ENCODE data around the gene CALY. TPM values are rescaled to one million over a fixed set of nuclear protein-coding genes. Genes with fewer than 3 reads are reported as not detected.
"Not testable (repeated sequence)": the region's sequence is repeated elsewhere in the genome, so short reads cannot be mapped to it uniquely, and the experiment has no call there.

Gene CALY
- polyA plus RNA-seq, 1 of the 3 experiments (the other 2 are of a cell fraction) = 3.3 TPM

DNA sequence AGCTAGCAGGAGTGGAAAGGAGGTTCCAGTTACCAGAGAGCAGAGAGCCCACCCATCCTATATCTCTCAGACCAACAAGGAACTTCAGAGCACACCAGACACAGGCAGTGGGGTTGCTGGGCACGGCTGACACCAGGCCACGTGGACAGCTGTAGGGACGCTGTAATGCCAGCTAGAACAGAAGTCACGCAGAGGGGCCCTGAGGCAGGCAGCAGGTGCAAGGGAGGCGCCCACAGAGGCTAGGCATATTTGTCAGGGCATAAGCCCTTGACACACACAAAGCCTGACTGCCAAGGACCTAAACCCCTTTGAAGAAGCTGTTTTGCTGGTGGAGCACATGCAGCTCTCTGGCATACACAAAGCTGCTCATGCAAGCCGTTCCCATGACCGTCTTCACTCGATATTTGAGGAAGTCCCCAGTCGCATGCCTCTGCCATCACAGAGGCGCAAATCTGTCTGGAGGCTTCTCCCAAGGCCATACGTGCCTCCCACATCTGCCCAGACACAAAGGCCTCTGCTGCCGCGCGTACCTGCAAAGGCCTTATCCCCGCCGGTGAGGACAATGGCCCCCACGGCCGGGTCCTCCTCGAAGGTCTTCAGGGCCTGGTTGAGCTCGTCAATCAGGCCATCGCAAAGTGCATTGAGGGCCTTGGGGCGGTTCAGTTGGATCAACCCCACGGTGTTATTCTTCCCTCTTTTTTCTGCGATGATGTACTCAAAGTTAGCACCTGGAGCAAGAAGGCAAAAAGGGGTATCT lies 33.5 kb upstream of the CALY start:
- WGBS (ENCODE audit: low lambda C conversion rate) = 97% methylated on average over 21 of the region's 24 CpGs
- CTCF ChIA-PET = interaction anchor here (0.9 kb wide), 1 partner anchor 11 kb away, joined by 3 read pairs; no protein-coding TSS in a partner anchor

DNA sequence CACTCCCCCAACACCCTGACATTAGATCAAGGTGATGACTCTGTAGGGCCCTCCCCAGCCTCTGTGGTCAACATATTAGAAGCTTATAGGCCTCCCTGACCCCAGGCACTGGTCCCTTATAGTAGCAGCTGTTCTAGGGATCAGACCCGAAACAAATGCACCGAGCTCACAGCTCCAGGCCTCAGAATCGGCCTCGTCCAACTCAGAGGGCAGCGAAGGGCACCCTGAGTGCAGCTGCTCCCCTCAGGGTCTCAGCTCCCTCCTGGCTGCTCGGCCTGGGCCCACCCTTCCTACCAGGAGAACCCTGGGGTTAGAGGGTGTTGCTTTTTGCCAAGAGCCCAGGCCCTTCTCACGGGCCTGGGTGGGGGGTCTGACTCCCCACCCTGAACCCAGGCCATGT lies 31.5 kb upstream of the CALY start:
- DNase-seq = no peak
- ChIA-PET CTCF (interaction anchor here (1.2 kb wide), 1 partner anchor 39 kb away, joined by 7 read pairs; no protein-coding TSS in a partner anchor), POLR2A (no interaction called here)
- no peaks in the 10 kb centered on the region for H4K20me1 ChIP-seq (ENCODE audit: insufficient read depth)
- H3K27ac ChIP-seq (ENCODE audit: low read depth in 2 of 2, low read length in 1 of 2) = no peak overlapping the region
- no peaks in the 10 kb centered on the region for H3K27me3 ChIP-seq (ENCODE audit: insufficient read depth)
- H3K4me2 ChIP-seq = no peak overlapping the region
- H2AFZ ChIP-seq (ENCODE audit: low read depth) = no peak overlapping the region
- no peak overlapping the region for H3K9ac ChIP-seq
- peaks cover 0 to 7% of the 10 kb centered on the region in 2 experiments; a peak in 1 of 4 replicates for H3K4me1 ChIP-seq (ENCODE audit: control insufficient read depth in 1 of 2, insufficient read depth in 2 of 2, low read depth in 1 of 2, low read length in 1 of 2)
- no peak for TF ChIP-seq RFX5 (IDR thresholded peaks at IDR 0.05; ENCODE audit: low read length)
- TF ChIP-seq, protein P1, sequence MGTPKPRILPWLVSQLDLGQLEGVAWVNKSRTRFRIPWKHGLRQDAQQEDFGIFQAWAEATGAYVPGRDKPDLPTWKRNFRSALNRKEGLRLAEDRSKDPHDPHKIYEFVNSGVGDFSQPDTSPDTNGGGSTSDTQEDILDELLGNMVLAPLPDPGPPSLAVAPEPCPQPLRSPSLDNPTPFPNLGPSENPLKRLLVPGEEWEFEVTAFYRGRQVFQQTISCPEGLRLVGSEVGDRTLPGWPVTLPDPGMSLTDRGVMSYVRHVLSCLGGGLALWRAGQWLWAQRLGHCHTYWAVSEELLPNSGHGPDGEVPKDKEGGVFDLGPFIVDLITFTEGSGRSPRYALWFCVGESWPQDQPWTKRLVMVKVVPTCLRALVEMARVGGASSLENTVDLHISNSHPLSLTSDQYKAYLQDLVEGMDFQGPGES (IDR thresholded peaks at IDR 0.05; ENCODE audit: low read depth, low read length) = no peak
- WGBS (ENCODE audit: low lambda C conversion rate) = 91% methylated on average over 6 of the region's 7 CpGs
- H3F3A ChIP-seq (replicated peaks; ENCODE audit: insufficient read depth) = no peaks in the 10 kb centered on the region
- H3K9me2 ChIP-seq = no peaks in the 10 kb centered on the region
- H3K79me2 ChIP-seq (ENCODE audit: insufficient read depth) = peaks cover 9% of the 10 kb centered on the region; the same call in 1 of the 2 replicates
- H3K4me3 ChIP-seq (ENCODE audit: low read depth in 2 of 2, low read length in 1 of 2) = no peak overlapping the region
- peaks cover 13 to 59% of the 10 kb centered on the region in 2 experiments for H3K36me3 ChIP-seq (replicated peaks in 1 of 2; ENCODE audit: control insufficient read depth in 1 of 2, insufficient read depth in 2 of 2, low read length in 1 of 2)
- no peaks in the 10 kb centered on the region for H3K9me3 ChIP-seq

More for the DNA sequence above, 33.5 kb upstream of the CALY start:
- peaks cover 0 to 11% of the 10 kb centered on the region in 2 experiments; a peak in 2 of 4 replicates for H3K4me1 ChIP-seq (ENCODE audit: control insufficient read depth in 1 of 2, insufficient read depth in 2 of 2, low read depth in 1 of 2, low read length in 1 of 2)
- no peaks in the 10 kb centered on the region for H3F3A ChIP-seq (replicated peaks; ENCODE audit: insufficient read depth)
- no peak overlapping the region for H3K4me2 ChIP-seq
- no peaks in the 10 kb centered on the region for H3K9me3 ChIP-seq
- no peak for DNase-seq
- H3K9ac ChIP-seq = no peak overlapping the region
- H3K79me2 ChIP-seq (ENCODE audit: insufficient read depth) = peaks cover 9% of the 10 kb centered on the region; the same call in 1 of the 2 replicates
- POLR2A ChIA-PET = interaction anchor here (1.7 kb wide), 1 partner anchor 9 kb away, joined by 5 read pairs; no protein-coding TSS in a partner anchor
- H3K9me2 ChIP-seq = no peaks in the 10 kb centered on the region
- no peaks in the 10 kb centered on the region for H4K20me1 ChIP-seq (ENCODE audit: insufficient read depth)
- no peaks in the 10 kb centered on the region for H3K27me3 ChIP-seq (ENCODE audit: insufficient read depth)
- TF ChIP-seq, protein P2, sequence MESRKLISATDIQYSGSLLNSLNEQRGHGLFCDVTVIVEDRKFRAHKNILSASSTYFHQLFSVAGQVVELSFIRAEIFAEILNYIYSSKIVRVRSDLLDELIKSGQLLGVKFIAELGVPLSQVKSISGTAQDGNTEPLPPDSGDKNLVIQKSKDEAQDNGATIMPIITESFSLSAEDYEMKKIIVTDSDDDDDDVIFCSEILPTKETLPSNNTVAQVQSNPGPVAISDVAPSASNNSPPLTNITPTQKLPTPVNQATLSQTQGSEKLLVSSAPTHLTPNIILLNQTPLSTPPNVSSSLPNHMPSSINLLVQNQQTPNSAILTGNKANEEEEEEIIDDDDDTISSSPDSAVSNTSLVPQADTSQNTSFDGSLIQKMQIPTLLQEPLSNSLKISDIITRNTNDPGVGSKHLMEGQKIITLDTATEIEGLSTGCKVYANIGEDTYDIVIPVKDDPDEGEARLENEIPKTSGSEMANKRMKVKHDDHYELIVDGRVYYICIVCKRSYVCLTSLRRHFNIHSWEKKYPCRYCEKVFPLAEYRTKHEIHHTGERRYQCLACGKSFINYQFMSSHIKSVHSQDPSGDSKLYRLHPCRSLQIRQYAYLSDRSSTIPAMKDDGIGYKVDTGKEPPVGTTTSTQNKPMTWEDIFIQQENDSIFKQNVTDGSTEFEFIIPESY (IDR thresholded peaks at IDR 0.05; ENCODE audit: borderline replicate concordance, low read depth) = no peak
- TF ChIP-seq RAD21 (IDR thresholded peaks at IDR 0.05; ENCODE audit: low read length) = no peak
- no peak overlapping the region for H3K27ac ChIP-seq (ENCODE audit: low read depth in 2 of 2, low read length in 1 of 2)
- no peak overlapping the region for H3K4me3 ChIP-seq (ENCODE audit: low read depth in 2 of 2, low read length in 1 of 2)
- no peak overlapping the region for H2AFZ ChIP-seq (ENCODE audit: low read depth)
- peaks cover 13 to 48% of the 10 kb centered on the region in 2 experiments for H3K36me3 ChIP-seq (replicated peaks in 1 of 2; ENCODE audit: control insufficient read depth in 1 of 2, insufficient read depth in 2 of 2, low read length in 1 of 2)

DNA sequence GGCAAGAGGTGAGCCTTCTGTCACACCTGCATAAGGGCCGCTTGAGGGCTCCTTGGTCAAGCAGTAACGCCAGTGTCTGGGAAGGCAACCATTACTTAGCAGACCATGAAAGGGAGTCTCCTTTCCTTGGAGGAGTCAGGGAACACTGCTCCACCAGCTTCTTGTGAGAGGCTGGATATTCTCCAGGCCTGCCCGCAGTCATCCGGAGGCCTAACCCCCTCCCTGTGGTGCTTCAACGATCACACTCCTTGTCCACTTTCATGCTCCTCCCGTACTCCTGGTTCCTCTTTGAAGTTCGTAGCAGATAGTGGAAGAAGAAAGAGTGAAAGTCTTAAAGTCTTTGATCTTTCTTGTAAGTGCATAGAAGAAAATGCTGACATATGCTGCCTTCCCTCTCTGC lies 30.8 kb upstream of the CALY start:
- WGBS (ENCODE audit: low lambda C conversion rate) = 88% methylated on average over 2 of the region's 7 CpGs
- H3K4me2 ChIP-seq; POLR2A ChIA-PET; H2AFZ ChIP-seq (ENCODE audit: low read depth); H4K20me1 ChIP-seq (ENCODE audit: insufficient read depth); H3K27me3 ChIP-seq (ENCODE audit: insufficient read depth); H3K9me2 ChIP-seq; H3K4me3 ChIP-seq (ENCODE audit: low read depth in 2 of 2, low read length in 1 of 2); DNase-seq; H3K27ac ChIP-seq (ENCODE audit: low read depth in 2 of 2, low read length in 1 of 2); H3K9ac ChIP-seq; H3K9me3 ChIP-seq; H3F3A ChIP-seq (replicated peaks; ENCODE audit: insufficient read depth); H3K79me2 ChIP-seq (ENCODE audit: insufficient read depth); H3K4me1 ChIP-seq (ENCODE audit: control insufficient read depth in 1 of 2, insufficient read depth in 2 of 2, low read depth in 1 of 2, low read length in 1 of 2): not testable (repeated sequence)
- CTCF ChIA-PET = interaction anchor here (1.2 kb wide), 1 partner anchor 38 kb away, joined by 7 read pairs; no protein-coding TSS in a partner anchor
- peaks cover 13 to 63% of the 10 kb centered on the region in 2 experiments for H3K36me3 ChIP-seq (replicated peaks in 1 of 2; ENCODE audit: control insufficient read depth in 1 of 2, insufficient read depth in 2 of 2, low read length in 1 of 2)

Data from SK-N-SH (cell line).